ENCODE results near the gene FAM117B.

DNA sequence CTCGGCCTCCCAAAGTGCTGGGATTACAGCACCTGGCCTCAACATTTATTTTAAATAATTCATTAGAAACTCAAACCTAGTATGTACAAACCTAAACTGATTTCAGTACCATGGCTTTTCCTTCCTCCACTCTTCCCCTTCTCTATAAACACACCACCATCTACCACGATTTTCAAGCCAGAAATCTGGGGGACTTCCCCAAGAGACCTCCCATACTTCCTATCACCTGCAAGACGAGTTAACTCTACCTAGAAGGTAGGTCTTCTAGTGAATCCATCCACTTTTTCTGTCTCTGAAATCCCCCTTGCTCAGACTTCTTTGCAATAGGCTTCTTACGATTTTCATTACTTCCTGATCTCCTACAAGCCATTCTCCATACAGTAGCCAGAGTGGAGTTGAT lies 7.7 kb upstream of the FAM117B start:
- TF ChIP-seq EZH2phosphoT487 (conservative IDR thresholded peaks at IDR 0.05; ENCODE audit: low read length): no peak
- TF ChIP-seq, protein P1, sequence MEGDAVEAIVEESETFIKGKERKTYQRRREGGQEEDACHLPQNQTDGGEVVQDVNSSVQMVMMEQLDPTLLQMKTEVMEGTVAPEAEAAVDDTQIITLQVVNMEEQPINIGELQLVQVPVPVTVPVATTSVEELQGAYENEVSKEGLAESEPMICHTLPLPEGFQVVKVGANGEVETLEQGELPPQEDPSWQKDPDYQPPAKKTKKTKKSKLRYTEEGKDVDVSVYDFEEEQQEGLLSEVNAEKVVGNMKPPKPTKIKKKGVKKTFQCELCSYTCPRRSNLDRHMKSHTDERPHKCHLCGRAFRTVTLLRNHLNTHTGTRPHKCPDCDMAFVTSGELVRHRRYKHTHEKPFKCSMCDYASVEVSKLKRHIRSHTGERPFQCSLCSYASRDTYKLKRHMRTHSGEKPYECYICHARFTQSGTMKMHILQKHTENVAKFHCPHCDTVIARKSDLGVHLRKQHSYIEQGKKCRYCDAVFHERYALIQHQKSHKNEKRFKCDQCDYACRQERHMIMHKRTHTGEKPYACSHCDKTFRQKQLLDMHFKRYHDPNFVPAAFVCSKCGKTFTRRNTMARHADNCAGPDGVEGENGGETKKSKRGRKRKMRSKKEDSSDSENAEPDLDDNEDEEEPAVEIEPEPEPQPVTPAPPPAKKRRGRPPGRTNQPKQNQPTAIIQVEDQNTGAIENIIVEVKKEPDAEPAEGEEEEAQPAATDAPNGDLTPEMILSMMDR (IDR thresholded peaks at IDR 0.05; ENCODE audit: insufficient read depth, low read length, poor library complexity, severe bottlenecking): no peak
